SHP77 treated with DMSO at 0.1 percent for 48 hours (cell line): ENCODE data around the gene ORAI3.

Experiments used
- DNase-seq: peaks from one replicate; lab custom pipeline; 2025; lab: John Stamatoyannopoulos, UW

ORAI3 gene

DNA sequence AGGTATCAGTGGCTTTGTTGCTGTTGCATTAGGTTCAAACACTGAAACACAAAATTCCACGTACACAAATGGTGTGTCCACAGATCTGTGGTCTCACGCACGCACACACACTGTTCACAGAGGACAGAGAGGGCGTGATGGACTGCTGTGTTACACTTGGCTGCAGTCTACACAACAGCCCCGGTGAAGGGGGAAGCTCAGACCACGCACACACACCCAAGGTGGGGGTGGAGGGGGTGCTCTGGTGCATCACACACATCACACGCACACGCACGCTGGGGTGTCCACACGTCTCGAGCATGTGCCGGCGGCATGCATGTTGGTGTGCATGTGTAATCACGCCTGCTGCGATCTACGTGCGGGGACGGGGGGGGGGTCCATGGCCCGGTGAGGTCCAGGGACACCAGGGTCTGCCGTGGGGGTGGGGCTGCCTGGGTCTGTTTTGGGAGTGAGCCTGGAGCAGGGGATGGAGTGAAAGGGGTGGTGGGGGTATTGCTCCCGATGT, 43.5 kb downstream of the ORAI3 start:
- DNase-seq = no peak

DNA sequence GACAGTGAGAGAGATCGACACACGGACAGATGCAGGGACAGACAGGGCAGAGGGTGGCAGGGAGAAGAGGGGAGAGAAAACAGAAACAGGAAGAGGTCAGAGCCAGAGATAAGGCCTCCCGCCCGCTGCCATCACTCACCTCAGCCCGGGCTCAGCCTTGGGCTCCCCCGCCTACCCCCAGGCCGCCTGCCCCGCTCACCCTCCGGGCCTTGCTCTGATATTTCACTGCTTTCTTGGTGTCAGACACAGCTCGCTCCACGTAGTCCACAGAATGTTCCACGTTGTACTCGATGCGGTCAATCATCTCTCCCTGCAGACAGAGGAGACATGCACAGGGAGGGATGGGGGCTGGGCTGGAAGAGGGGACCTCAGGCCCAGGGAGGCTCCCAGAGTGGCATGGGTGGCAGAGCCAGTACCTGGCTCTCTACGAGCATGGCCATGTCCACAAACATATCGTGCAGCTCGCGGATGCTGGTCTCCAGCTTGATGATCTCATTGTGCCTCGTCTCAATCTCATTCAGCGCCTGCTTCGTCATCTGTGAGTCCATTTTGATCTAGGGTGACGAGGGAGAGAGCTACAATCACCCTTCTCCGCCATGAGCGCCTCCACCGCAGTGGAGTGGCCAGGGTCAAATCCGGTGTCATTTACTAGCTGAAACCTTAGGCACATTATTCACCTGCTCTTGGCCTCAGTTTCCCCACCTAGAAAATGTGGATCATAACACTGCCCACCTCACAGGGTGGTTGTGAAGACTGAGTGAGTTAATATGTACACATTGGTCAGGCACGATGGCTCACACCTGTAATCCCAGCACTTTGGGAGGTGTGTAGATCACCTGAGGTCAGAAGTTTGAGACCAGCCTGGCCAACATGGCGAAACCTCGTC, 44.3 kb downstream of the ORAI3 start:
- no peak for DNase-seq

DNA sequence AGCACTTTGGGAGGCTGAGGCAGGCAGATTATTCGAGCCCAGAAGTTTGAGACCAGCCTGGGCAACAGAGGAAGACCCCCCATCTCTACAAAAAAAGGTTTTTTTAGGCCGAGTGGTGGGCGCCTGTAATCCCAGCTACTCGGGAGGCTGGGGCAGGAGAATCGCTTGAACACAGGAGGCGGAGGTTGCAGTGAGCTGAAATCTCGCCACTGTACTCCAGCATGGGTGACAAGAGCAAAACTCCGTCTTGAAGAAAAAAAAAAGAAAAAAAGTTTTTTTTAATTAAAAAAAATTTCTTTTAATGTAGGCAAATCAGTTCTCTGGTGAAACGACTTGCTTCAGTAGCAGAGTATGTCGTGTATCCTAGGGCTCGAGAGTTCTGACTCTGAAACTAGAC, 47.1 kb downstream of the ORAI3 start:
- DNase-seq = no peak

DNA sequence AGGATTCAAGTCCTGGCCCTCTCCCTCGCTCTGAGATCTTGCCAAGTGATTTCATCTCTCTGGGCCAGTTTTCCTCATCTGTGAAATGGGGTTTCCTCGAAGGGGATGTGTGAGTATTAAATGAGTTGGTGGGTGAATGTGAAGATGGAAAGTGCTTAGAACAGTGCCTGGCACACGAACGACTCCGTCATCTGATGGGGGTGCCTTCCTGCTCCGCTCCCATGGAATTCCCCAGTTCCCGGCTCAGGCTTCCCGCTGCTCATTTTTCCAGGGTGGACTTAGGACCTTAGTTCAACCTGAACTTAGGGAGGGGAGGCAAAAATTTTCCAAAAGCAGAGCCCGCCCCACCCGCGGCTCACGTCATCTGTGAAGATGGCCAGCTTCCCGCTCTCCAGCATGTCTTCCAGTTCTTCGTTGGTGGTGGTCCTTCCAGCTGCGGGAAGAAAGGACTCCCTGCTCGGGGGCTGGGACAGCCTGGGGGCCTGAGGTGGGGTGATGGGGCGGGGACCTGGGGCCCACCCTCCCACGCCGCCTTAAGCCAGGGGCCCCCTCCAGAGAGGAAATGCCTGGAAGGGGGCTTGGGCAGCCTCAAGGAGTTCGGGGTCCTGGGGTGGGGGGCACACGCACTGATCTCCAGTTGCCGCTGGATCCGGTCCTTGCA, 47.6 kb downstream of the ORAI3 start:
- DNase-seq = no peak

DNA sequence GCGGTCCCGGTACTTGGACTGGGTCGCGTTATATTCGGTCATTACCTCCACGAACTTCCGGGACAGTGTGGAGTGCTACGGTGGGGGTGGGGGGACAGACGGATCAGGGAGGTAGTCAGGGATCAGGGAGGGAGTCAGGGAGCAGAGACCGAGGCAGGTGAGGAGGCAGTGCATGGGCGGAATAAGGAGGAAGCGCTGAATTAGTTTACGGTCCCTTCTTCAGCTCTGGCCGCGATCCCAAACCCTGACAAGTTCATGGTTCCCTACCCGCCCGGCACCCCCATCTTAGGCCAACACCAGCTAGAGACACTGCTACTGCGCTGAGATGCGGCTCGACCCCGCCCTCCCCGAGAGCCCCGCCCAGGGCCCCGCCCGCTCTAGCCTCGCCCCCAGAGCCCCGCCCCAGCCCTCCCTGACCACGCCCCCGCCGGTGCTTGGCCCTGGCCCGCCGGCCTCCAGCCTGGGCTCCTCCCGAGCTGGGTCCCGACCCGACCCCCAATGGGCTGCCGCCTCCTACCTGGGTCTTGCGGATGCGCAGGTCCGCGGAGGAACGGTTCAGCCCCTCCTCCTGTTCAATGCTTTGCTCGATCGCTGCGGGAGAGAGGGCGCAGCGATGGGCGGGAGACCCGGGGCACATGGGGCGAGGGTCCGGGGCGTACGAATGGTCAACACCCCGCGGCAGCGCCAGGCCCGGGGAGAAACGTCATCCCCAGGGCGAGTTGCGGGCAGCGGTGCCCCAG, 48.3 kb downstream of the ORAI3 start:
- no peak for DNase-seq

DNA sequence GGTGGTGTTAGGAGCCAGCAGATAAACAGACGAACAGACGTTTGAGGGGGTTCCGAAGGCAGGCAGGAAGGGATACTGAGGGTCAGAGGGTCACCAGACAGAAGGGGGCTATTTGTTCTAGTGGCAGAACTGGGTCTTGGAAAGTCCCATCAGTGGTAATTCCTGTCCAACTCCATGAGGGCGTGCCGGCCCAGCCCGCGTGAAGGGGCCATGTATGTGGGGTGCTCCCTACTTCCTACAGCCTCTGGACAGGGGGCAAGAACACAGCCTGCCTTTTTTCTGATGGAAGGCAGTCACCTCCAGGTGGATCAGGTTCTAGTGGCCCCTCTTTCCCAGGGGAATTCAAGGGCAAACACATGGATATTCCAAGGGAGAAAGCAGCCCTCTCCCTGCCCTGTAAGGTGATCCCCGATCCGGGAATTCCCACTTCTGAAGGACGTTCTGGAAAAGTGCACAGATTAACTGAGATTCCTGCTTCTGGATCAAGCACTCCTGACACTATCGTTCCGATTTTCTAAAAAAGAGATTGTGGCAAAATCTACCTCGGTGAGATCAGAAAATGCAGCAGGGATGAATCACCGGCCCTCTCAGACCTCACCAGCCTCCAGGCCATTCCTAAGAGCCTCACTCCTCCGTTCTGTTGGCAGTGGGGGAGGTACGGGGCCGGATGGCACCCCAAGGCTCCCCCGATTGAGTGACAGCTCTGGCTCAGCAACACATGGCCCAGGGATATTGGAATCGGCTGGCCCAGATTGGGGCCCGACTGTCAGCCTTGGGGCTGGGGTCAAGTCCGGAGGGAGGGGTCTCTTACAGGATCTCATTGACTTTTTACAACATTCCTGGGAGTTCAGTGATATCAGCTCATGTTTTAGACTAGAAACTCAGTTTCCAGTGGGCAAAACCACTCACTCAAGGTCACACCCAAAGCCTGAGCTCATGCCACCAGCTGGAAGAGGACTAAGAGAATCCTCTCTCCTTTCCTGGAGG, 49.1 kb downstream of the ORAI3 start:
- no peak for DNase-seq

DNA sequence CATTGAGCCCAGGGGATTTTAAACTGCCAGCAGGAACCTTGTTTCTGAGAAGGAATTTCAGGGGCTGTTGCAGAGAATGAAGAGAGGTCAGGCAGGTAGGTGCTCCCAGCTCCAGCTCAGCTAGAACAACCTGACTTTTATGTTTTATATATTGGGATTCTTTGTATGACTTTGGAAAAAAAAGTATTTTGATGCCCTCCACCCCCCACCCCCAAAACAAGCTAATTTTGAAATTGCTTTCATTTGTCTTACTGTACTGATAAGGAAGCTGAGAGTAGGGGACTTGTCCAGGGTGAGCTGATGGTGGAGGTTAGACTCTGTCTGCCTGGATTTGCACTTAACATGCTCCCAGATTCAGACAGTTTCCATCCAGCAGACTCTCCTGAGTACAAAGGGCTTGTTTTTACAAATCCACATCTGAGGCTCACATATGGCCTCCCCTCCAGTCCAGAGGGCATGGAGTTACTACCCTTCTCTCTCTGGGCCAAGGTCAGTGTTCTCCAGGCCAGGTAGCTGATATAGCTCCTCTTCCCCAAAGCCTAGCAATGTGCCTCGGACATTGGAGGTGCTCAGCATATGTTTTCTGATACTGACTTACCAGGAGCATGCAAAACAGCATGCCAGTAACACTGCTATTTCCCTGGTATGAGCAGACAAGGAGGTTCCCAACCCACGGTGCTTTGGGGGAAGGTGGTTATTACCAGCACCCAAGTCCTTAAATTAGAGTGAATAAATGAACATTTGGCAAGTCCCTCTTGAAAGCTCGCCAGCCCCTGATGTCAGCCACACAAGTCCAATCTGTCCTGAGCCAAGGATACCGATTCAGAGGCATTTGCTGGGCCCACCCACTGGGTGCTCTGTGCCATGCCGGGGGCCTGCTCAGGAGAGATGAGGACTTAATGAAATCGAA, 50.2 kb downstream of the ORAI3 start:
- no peak for DNase-seq

DNA sequence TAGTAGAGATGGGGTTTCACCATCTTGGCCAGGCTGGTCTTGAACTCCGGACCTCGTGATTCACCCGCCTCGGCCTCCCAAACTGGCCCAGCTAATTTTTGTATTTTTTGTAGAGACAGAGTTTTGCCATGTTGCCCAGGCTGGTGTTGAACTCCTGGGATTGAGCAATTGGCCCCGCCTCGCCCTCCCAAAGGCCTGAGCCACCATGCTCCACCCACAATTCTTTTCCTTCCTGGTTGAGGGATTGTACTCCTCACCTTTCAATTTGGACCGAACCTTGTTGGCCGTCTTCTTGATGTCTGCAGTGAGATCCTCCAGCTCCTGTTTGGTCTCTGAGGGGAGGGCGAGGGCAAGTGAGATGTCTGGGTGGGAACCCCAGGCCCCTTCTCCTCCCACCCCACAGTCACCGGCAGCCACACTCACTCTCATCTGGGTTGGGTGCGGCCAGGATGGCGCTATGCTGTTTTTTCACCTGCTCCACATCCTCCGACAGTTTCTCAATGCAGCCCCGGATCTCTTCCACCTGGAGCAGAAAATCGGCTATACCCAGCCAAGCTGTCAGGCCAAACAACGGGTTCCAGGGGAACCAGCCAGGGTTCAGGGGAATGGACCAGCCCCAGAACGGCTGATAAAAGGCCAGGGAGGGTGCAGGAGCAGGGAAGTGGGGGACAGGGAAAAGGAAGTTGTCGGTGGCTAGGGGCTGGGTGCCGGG, 52.0 kb downstream of the ORAI3 start:
- DNase-seq = no peak

DNA sequence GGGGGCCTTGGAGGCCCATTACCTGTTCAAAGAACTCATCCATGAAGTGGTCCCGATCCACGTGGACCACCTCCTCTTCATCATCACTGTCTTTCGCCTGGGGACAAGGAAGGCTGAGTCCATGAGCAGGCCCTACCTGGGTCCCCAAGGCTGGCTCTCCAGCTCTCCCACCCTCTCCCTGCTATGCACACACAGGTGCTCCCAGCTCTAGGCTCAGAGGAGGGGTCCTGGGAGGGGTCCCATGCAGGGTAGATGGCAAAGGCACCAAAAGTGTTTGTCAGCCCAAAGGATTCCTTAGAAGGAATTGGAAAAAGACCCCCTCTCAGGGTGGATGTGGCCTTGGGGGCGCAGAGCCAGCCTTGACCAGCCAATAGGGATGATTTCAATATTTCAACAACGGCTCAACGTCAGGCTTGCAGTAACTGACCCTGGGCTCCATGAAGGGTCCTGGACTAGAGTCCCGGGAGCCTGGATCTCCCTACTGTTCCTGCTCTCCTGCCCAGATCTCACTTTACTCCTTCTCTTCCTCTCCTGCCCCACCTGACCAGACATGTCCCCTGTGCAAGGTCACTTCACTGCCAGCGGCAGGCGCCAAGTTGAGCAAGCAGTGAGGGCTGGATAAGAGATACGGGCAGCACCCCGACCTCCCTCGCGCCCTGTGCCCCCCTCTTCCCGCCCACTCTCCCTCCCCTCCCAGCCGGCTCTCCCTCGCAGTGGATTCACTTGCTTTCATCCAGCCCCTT, 52.8 kb downstream of the ORAI3 start:
- DNase-seq = no peak

DNA sequence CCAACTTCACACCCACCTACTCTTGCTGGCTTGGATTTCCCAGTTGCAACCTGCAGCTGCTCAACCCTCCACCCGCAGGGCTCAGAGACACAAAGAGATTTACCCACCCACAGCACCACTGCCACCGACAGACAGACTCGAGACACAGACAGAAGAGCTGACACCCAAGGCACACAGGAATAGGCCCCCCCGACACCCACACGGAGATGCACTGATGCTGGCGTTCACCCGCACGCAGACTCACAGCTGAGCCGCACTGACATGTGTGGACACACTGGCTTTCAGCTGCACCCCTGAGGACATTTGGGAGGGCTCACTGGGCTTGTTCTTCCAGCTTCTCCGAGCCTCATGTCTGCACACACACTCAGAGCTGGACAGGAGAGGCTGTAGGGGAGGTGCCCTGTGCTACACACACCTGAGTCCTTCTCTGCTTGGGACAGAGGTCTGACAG, 53.4 kb downstream of the ORAI3 start:
- DNase-seq = no peak

DNA sequence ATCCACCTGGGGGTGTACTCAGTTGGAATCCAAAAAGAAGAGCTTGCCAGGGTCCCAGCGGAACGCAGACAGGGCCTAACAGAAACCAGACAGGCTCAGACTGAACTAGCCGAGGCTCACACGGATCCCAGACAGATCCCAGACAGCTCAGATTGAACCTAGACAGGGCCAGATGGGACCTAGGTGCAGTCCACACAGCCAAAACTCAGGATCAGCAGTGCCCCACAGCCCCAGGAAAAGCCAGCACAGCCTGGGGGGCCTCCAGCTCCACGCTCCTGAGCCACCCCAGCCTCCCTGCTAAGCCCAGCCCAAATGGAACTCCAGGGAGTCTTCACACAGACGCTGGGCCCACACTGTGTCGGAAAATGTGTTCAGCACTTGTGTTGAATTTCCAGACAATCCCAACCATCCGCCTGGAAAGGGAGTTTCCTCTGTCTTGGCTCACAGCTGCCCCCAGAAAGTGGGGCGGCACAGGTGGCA, 54.0 kb downstream of the ORAI3 start:
- no peak for DNase-seq

DNA sequence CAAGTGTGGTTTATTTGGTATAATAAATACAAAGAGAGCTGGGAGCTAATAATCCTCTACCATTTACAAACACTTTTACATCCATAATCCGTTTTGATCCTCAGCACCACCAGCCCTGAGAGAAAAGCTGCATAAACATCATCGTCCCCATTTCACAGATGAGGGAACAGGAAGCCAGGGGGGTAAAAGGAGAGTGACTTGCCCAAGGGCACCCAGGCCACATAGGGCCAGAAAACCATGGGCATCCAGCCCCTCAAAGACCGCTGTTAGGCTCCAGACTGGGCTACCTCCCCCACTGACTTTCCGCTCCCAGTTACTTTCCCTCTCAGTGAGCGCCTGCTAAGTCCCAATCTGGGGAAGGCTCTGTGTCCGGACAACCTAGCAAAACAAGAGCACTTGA, 54.9 kb downstream of the ORAI3 start:
- no peak for DNase-seq
